HCT116 (cell line): Measurements from ENCODE around the gene ZFR. TPM values are rescaled to one million over a fixed set of nuclear protein-coding genes. Genes with fewer than 3 reads are reported as not detected.

Source experiments
- ATAC-seq: fragments of 200-7000 bp; cut with Tn5 transposase; 2 replicates; pipeline ENCODE4 v1.9.1; 2020; ENCODE audit warnings: mild to moderate bottlenecking, moderate library complexity
- BruUV-seq: library from RNA; stranded (reverse); fragments of 400-500 nt; replicated peaks from 2 replicates; lab custom pipeline; 2021; lab: Mats Ljungman, UMichigan
- CTCF ChIA-PET: fragments of 300-600 bp; sonication (Branson Sonifier 250); formaldehyde crosslinking; loops from one replicate; lab custom pipeline; 2021; ENCODE audit warnings: antibody characterized with exemption; lab: Charles Lee
- POLR2A ChIA-PET: fragments of 300-600, 350-600 bp; sonication (Branson Sonifier 250); formaldehyde crosslinking; loops from one replicate; lab custom pipeline; 2021; ENCODE audit warnings: antibody characterized with exemption; lab: Charles Lee
- RAD21 ChIA-PET, 2 experiments: fragments of 300-600 bp; sonication (Branson Sonifier 250); formaldehyde crosslinking; loops; one replicate each; lab custom pipeline; 2023; ENCODE audit warnings: low total read pairs in 2 of 2; ENCODE audit not compliant: uncharacterized antibody in 2 of 2, unreplicated experiment in 2 of 2, low non-redundant PET in 1 of 2; lab: Charles Lee
- DNase-seq: peaks from one replicate; pipeline ENCODE4 v3.0.0-alpha.2; 2010; ENCODE audit warnings: low read depth, low spot score
- H2AFZ ChIP-seq: fragments of 200-600 bp; shearing (Covaris generic), sonication (generic); 2 replicates; pipeline ENCODE4 v1.6.1; 2017; ENCODE audit warnings: low read depth, mixed run types, mixed read lengths, antibody characterized with exemption, low read length; ENCODE audit not compliant: poor library complexity, severe bottlenecking
- H3K27ac ChIP-seq: 2 replicates; pipeline ENCODE4 v1.5.1; 2012; ENCODE audit warnings: low read depth, low read length
- H3K27me3 ChIP-seq: fragments of 200-600 bp; sonication (generic); 2 replicates; pipeline ENCODE4 v1.6.1; 2016; ENCODE audit warnings: mixed run types, low read length, mixed read lengths; ENCODE audit not compliant: insufficient read depth
- H3K36me3 ChIP-seq, 2 experiments: fragments of 200-500 bp in 1 of 2; fragments of 200-600 bp in 1 of 2; sonication (Bioruptor generic) in 1 of 2; sonication (generic) in 1 of 2; 2 replicates each; pipeline versions ENCODE4 v1.5.1 to v1.6.1; 2014 to 2016; ENCODE audit warnings: low read length in 2 of 2, inconsistent platforms in 1 of 2, mixed read lengths in 1 of 2, mixed run types in 1 of 2; ENCODE audit not compliant: insufficient read depth in 2 of 2, control insufficient read depth in 1 of 2
- H3K4me1 ChIP-seq, 2 experiments: fragments of 200-600 bp in 1 of 2; sonication (generic) in 1 of 2; 2 replicates each; pipeline versions ENCODE4 v1.5.1 to v1.6.1; 2012 to 2017; ENCODE audit warnings: low read length in 2 of 2, inconsistent platforms in 1 of 2, mild to moderate bottlenecking in 1 of 2, mixed read lengths in 1 of 2, mixed run types in 1 of 2, moderate library complexity in 1 of 2; ENCODE audit not compliant: insufficient read depth in 2 of 2, control insufficient read depth in 1 of 2
- H3K4me2 ChIP-seq: fragments of 200-600 bp; sonication (generic); 2 replicates; pipeline ENCODE4 v1.6.1; 2017; ENCODE audit warnings: mixed run types, low read length, mixed read lengths
- H3K4me3 ChIP-seq, 2 experiments: fragments of 200-600 bp in 1 of 2; sonication (generic) in 1 of 2; replicated peaks in 1 of 2; 2 replicates each; pipeline ENCODE4 v1.5.1; 2011 to 2016; ENCODE audit warnings: low read length in 2 of 2, control low read depth in 1 of 2, low read depth in 1 of 2, mild to moderate bottlenecking in 1 of 2, mixed read lengths in 1 of 2, mixed run types in 1 of 2
- H3K79me2 ChIP-seq: fragments of 200-600 bp; sonication (generic); 2 replicates; pipeline ENCODE4 v1.6.1; 2017; ENCODE audit warnings: mild to moderate bottlenecking, mixed run types, low read length, moderate library complexity, mixed read lengths; ENCODE audit not compliant: insufficient read depth
- H3K9ac ChIP-seq: fragments of 200-600 bp; sonication (generic); 2 replicates; pipeline ENCODE4 v1.6.1; 2016; ENCODE audit warnings: low read length, mixed read lengths
- H3K9me2 ChIP-seq: fragments of 200-600 bp; sonication (generic), shearing (Covaris generic); 2 replicates; pipeline ENCODE4 v1.6.1; 2017; ENCODE audit warnings: mixed run types, mild to moderate bottlenecking, moderate library complexity; ENCODE audit not compliant: insufficient read depth
- H3K9me3 ChIP-seq, 2 experiments: fragments of 200-500 bp in 1 of 2; fragments of 200-600 bp in 1 of 2; sonication (Bioruptor generic) in 1 of 2; sonication (generic) in 1 of 2; 2 replicates each; pipeline ENCODE4 v1.6.1; 2014 to 2017; ENCODE audit warnings: low read length in 2 of 2, mixed read lengths in 2 of 2, inconsistent platforms in 1 of 2, low read depth in 1 of 2, mild to moderate bottlenecking in 1 of 2, mixed run types in 1 of 2, moderate library complexity in 1 of 2; ENCODE audit not compliant: control insufficient read depth in 1 of 2, insufficient read depth in 1 of 2
- H4K20me1 ChIP-seq: fragments of 200-600 bp; sonication (generic), shearing (Covaris generic); 2 replicates; pipeline ENCODE4 v1.6.1; 2017; ENCODE audit warnings: mixed run types, mild to moderate bottlenecking, moderate library complexity; ENCODE audit not compliant: insufficient read depth
- CTCF ChIP-seq, 3 experiments: fragments of 200-600 bp in 1 of 3; sonication (generic) in 1 of 3; IDR thresholded peaks in 2 of 3; conservative IDR thresholded peaks in 1 of 3; 2 replicates each; pipeline ENCODE4 v1.5.1; 2012 to 2017; ENCODE audit warnings: low read depth in 2 of 3, low read length in 2 of 3, antibody characterized with exemption in 1 of 3, borderline replicate concordance in 1 of 3, control low read depth in 1 of 3, mild to moderate bottlenecking in 1 of 3, mixed read lengths in 1 of 3, mixed run types in 1 of 3, moderate library complexity in 1 of 3; ENCODE audit not compliant: insufficient read depth in 1 of 3
- EGR1 ChIP-seq: IDR thresholded peaks from 2 replicates; pipeline ENCODE4 v1.6.1; 2012; ENCODE audit warnings: low read depth
- ELF1 ChIP-seq: IDR thresholded peaks from 2 replicates; pipeline ENCODE4 v1.6.1; 2012; ENCODE audit warnings: low read depth, borderline replicate concordance
- EZH2 ChIP-seq: fragments of 200-600 bp; sonication (generic); IDR thresholded peaks from 2 replicates; pipeline ENCODE4 v1.6.1; 2017; ENCODE audit warnings: antibody characterized with exemption, mixed run types
- FOSL1 ChIP-seq: IDR thresholded peaks from 2 replicates; pipeline ENCODE4 v1.6.1; 2012; ENCODE audit warnings: low read depth
- JUND ChIP-seq: IDR thresholded peaks from 2 replicates; pipeline ENCODE4 v1.6.1; 2012
- POLR2AphosphoS5 ChIP-seq: IDR thresholded peaks from 2 replicates; pipeline ENCODE4 v1.6.1; 2011; ENCODE audit warnings: mild to moderate bottlenecking, low read depth, low read length, moderate library complexity
- RAD21 ChIP-seq: IDR thresholded peaks from 2 replicates; pipeline ENCODE4 v1.6.1; 2012; ENCODE audit warnings: low read depth, mild to moderate bottlenecking
- REST ChIP-seq: IDR thresholded peaks from 2 replicates; pipeline ENCODE4 v1.6.1; 2012; ENCODE audit warnings: low read depth
- SIN3A ChIP-seq: IDR thresholded peaks from 2 replicates; pipeline ENCODE4 v1.6.1; 2012; ENCODE audit warnings: low read depth
- SP1 ChIP-seq: IDR thresholded peaks from 2 replicates; pipeline ENCODE4 v1.6.1; 2012; ENCODE audit warnings: low read depth
- TCF7L2 ChIP-seq: IDR thresholded peaks from 2 replicates; pipeline ENCODE4 v1.7.0; 2011; ENCODE audit warnings: borderline replicate concordance, inconsistent platforms; ENCODE audit not compliant: insufficient read depth, insufficient read length; ENCODE audit errors: extremely low read depth
- YY1 ChIP-seq: IDR thresholded peaks from 2 replicates; pipeline ENCODE4 v1.6.1; 2011; ENCODE audit warnings: low read length, low read depth, moderate library complexity, mild to moderate bottlenecking; ENCODE audit not compliant: insufficient replicate concordance; ENCODE audit errors: extremely low read depth
- ZFX ChIP-seq: fragments of 450-650 bp; IDR thresholded peaks from 2 replicates; pipeline ENCODE4 v1.6.1; 2017
- ZNF274 ChIP-seq: fragments of 200-500 bp; sonication (Bioruptor generic); IDR thresholded peaks from 2 replicates; pipeline ENCODE4 v1.6.1; 2014; ENCODE audit warnings: mild to moderate bottlenecking, low read depth, low read length, inconsistent platforms
- intact Hi-C: fragments of 100-400 bp; cut with micrococcal nuclease; formaldehyde crosslinking; loops from 2 replicates; pipeline ENCODE4 v1.10.0; 2022
- total RNA-seq: library from RNA; stranded (reverse); gene quantifications from one replicate; pipeline ENCODE4 v1.2.1, GENCODE V29; 2021; ENCODE audit not compliant: unreplicated experiment

Gene ZFR
- total RNA-seq, 1 experiment from 2014 or later: 65.7 TPM

GRCh38 chr5:32454821-32455220 is 10.3 kb upstream of the ZFR start:
- Histone ChIP-seq H3K36me3 (no peaks in the 10 kb centered on the region), H3K9me2 (no peaks in the 10 kb centered on the region), H3K27ac (no peak overlapping the region), H3K9me3 (no peaks in the 10 kb centered on the region), H3K9ac (no peak overlapping the region), H4K20me1 (no peaks in the 10 kb centered on the region), H2AFZ (no peak overlapping the region), H3K27me3 (no peaks in the 10 kb centered on the region), H3K4me2 (no peak overlapping the region), H3K4me1 (no peaks in the 10 kb centered on the region), H3K4me3 (no peak overlapping the region), H3K79me2 (no peaks in the 10 kb centered on the region)
- intact Hi-C loops: no loop called here
- CTCF ChIA-PET: no interaction called here
- no peak for ATAC-seq
- BruUV-seq: no TSS peak
- DNase-seq: no peak
- POLR2A ChIA-PET: no interaction called here
- RAD21 ChIA-PET: no interaction called here
- TF ChIP-seq SIN3A (no peak), RAD21 (no peak), REST (no peak), EGR1 (no peak), TCF7L2 (no peak), SP1 (no peak), FOSL1 (no peak), CTCF (IDR thresholded peaks at IDR 0.05 in 2 of 3, conservative IDR thresholded peaks at IDR 0.05 in 1 of 3; ENCODE audit: borderline replicate concordance in 1 of 3, insufficient read depth in 1 of 3, low read depth in 2 of 3, low read length in 2 of 3) (no peak), YY1 (no peak), EZH2 (no peak), ZFX (no peak), ELF1 (no peak), JUND (no peak), POLR2AphosphoS5 (no peak), ZNF274 (no peak)
